CD4-positive, alpha-beta memory T cell (primary cell): ENCODE data around the gene RTKN2. TPM values are rescaled to one million over a fixed set of nuclear protein-coding genes. Genes with fewer than 3 reads are reported as not detected.

ENCODE experiments used
- CTCF ChIA-PET: fragments of 350-600 bp; sonication (Branson Sonifier 250); formaldehyde crosslinking; loops from one replicate; lab custom pipeline; 2021; ENCODE audit warnings: inconsistent platforms; ENCODE audit not compliant: partially characterized antibody; lab: Charles Lee
- POLR2A ChIA-PET: fragments of 350-600 bp; sonication (Branson Sonifier 250); formaldehyde crosslinking; loops from one replicate; lab custom pipeline; 2021; ENCODE audit not compliant: partially characterized antibody; lab: Charles Lee
- DNase-seq, 5 donors: peaks; one replicate each; pipeline versions ENCODE4 v3.0.0 to v3.0.0-alpha.2; 2020 to 2022; ENCODE audit warnings: mixed read lengths in 1 of 5
- H3K27ac ChIP-seq: one replicate; pipeline ENCODE4 v1.7.0; 2013; ENCODE audit warnings: low read depth, low read length
- H3K27me3 ChIP-seq: 2 replicates; pipeline ENCODE4 v1.7.0; 2013; ENCODE audit warnings: mild to moderate bottlenecking, low read length, moderate library complexity; ENCODE audit not compliant: insufficient read depth
- H3K36me3 ChIP-seq: 2 replicates; pipeline ENCODE4 v1.7.0; 2013; ENCODE audit warnings: mild to moderate bottlenecking, low read length, moderate library complexity; ENCODE audit not compliant: insufficient read depth
- H3K4me1 ChIP-seq: 2 replicates; pipeline ENCODE4 v1.7.0; 2013; ENCODE audit warnings: mild to moderate bottlenecking, low read length, moderate library complexity; ENCODE audit not compliant: insufficient read depth
- H3K4me3 ChIP-seq, 2 donors: one replicate each; pipeline ENCODE4 v1.7.0; 2013; ENCODE audit warnings: low read length in 2 of 2, mild to moderate bottlenecking in 1 of 2
- H3K9me3 ChIP-seq, 2 donors: one replicate each; pipeline ENCODE4 v1.7.0; 2013; ENCODE audit warnings: low read length in 2 of 2, control low read depth in 1 of 2; ENCODE audit not compliant: control insufficient read depth in 1 of 2
- H3K27ac Mint-ChIP-seq, 7 donors: one replicate each; pipeline ENCODE4 v1.8.0; 2020 to 2021; ENCODE audit warnings: mixed read lengths in 7 of 7, mild to moderate bottlenecking in 6 of 7, inconsistent platforms in 3 of 7, moderate library complexity in 3 of 7
- H3K27me3 Mint-ChIP-seq, 2 donors: one replicate each; pipeline ENCODE4 v1.8.0; 2020 to 2021; ENCODE audit warnings: mixed read lengths in 2 of 2
- H3K36me3 Mint-ChIP-seq, 2 donors: one replicate each; pipeline ENCODE4 v1.8.0; 2020 to 2021; ENCODE audit warnings: mixed read lengths in 2 of 2, inconsistent platforms in 1 of 2, mild to moderate bottlenecking in 1 of 2
- H3K4me1 Mint-ChIP-seq, 4 donors: one replicate each; pipeline ENCODE4 v1.8.0; 2020 to 2021; ENCODE audit warnings: mixed read lengths in 4 of 4, mild to moderate bottlenecking in 1 of 4
- H3K4me3 Mint-ChIP-seq, 8 donors: one replicate each; pipeline ENCODE4 v1.8.0; 2020 to 2021; ENCODE audit warnings: mixed read lengths in 8 of 8, mild to moderate bottlenecking in 7 of 8, moderate library complexity in 6 of 8, inconsistent platforms in 3 of 8
- H3K9me3 Mint-ChIP-seq, 8 donors: one replicate each; pipeline ENCODE4 v1.8.0; 2020 to 2021; ENCODE audit warnings: mixed read lengths in 8 of 8, mild to moderate bottlenecking in 5 of 8, inconsistent platforms in 3 of 8, moderate library complexity in 1 of 8
- intact Hi-C: fragments of 100-400 bp; cut with micrococcal nuclease; formaldehyde crosslinking; loops from one replicate; pipeline ENCODE4 v1.15.1; 2023
- polyA plus RNA-seq, 2 donors: library from polyadenylated mRNA; unstranded; fragments of 300-500 nt; fragmentation: Illumina TruSeq; gene quantifications; one replicate each; pipeline ENCODE4 v1.2.3, GENCODE V29; 2021
- total RNA-seq, 2 experiments: library from RNA; stranded (reverse); gene quantifications; one replicate each; pipeline ENCODE4 v1.2.3, GENCODE V29; 2021

RTKN2 gene
- total and polyA plus RNA-seq, 4 experiments from 2014 or later, result 3.2 to 12.2 (median 8.2) TPM

DNA sequence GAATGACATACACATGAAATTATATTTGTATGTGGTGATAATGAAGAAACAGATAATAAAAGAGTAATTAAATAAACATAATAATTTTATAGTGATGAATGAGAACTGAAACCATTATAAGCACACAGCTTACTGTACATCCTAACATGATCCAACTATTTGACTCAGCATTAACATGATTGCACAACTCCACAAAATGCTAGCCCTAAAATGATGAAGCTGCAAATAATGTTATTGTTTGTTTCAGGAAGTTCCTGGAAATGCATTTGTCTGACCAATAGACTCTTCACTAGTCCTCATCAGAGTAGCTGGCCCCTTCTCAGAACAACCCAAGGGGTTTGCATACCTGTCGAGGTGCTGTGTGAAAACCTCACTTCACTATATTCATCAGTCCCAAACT, 115.5 kb downstream of the RTKN2 start:
- Histone ChIP-seq H3K27ac (no peak overlapping the region), H3K36me3 (no peaks in the 10 kb centered on the region), H3K9me3 (no peaks in the 10 kb centered on the region), H3K4me1 (no peaks in the 10 kb centered on the region), H3K27me3 (no peaks in the 10 kb centered on the region), H3K4me3 (no peak overlapping the region)
- no peaks in the 10 kb centered on the region for H3K27me3 Mint-ChIP-seq
- intact Hi-C loops, result no loop called here
- ChIA-PET POLR2A (no interaction called here), CTCF (no interaction called here)
- no peak overlapping the region for H3K4me3 Mint-ChIP-seq
- H3K9me3 Mint-ChIP-seq, result peaks cover 0 to 11% (median 0%) of the 10 kb centered on the region in 8 donors
- peak overlapping the region in 1 of 7 donors; percentile 37 for H3K27ac Mint-ChIP-seq
- peaks cover 0 to under 1% (median 0%) of the 10 kb centered on the region in 4 donors for H3K4me1 Mint-ChIP-seq
- no peak for DNase-seq
- H3K36me3 Mint-ChIP-seq, result peaks cover 0 to 3% of the 10 kb centered on the region in 2 donors

DNA sequence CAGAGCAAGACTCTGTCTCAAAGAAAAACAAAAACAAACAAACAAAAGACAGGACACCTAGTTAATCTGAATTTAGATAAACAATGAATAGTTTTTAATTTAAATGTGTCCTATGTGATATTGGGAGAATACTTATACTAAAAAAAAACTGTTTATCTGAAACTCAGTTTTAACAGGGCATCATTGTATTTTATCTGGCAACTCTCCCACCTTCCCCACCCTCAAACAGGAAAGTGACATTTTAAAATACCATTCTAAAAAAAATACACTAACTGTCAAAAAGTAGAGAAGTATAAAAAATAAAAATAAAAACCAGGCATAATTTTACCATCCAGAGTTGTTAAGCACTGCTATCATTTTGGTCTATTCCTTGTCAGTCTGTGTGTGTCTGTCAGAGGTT, 119.0 kb downstream of the RTKN2 start:
- CTCF ChIA-PET, result no interaction called here
- no peaks in the 10 kb centered on the region for H3K27me3 Mint-ChIP-seq
- H3K9me3 Mint-ChIP-seq, result peaks cover 0 to 11% (median under 1%) of the 10 kb centered on the region in 8 donors
- H3K36me3 Mint-ChIP-seq, result peaks cover 0 to 3% of the 10 kb centered on the region in 2 donors
- H3K9me3 ChIP-seq, result no peaks in the 10 kb centered on the region
- intact Hi-C loops, result loop anchor here (5.0 kb wide), 1 partner anchor 397 kb away; no protein-coding TSS in a partner anchor
- H3K27ac Mint-ChIP-seq, result no peak overlapping the region
- H3K4me3 Mint-ChIP-seq, result no peak overlapping the region
- H3K4me1 ChIP-seq, result no peaks in the 10 kb centered on the region
- H3K4me3 ChIP-seq, result no peak overlapping the region
- no peak for DNase-seq
- H3K4me1 Mint-ChIP-seq, result peaks cover 3 to 7% (median 6%) of the 10 kb centered on the region in 4 donors
- no peaks in the 10 kb centered on the region for H3K36me3 ChIP-seq
- POLR2A ChIA-PET, result no interaction called here
- H3K27ac ChIP-seq, result no peak overlapping the region
- no peaks in the 10 kb centered on the region for H3K27me3 ChIP-seq

DNA sequence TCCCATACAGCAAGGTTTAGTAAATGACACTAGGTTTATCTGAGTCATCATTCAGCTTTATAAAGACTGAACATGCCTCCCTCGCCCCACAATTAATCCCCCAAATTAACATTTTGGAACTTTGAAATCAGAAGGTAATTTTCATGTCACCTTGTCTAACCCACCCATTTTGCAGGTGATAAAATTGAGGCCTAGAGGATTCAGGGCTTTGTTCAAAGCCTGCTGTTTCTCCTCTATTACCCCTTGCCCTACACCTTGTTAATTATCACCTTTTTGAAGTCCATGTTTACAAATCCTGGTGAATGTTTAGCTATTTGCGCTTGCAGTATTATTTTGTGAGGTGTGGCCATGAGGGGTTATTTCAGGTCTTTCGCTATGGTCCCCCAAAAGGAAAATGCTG, 120.5 kb downstream of the RTKN2 start:
- intact Hi-C loops, result loop anchor here (5.0 kb wide), 1 partner anchor 396 kb away; no protein-coding TSS in a partner anchor
- CTCF ChIA-PET, result interaction anchor here (0.6 to 2.7 kb wide), 11 partner anchors 10 to 291 kb away, joined by 3 to 14 read pairs (median 3); no protein-coding TSS in a partner anchor

DNA sequence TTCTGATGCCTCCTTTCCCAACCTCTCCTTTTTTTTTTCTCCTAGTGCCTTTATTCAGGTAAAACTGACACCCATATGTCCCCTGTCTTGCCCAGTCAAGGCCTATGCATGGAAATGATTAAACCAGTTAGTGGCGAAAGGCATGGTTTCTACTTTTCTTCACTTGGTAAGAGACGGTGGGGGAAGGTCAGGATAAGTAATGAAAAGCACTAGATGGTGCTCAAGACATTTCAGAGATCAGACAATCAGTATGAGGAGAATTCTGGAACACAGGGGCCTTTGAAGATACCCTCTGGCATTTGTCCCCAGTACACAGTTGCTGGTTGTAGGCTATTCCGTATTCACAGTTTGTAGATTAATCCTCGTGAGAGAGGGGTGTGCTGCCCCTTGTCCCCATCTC, 121.2 kb downstream of the RTKN2 start:
- no peaks in the 10 kb centered on the region for H3K4me1 ChIP-seq
- Mint-ChIP-seq H3K36me3 (peaks cover 0 to 3% of the 10 kb centered on the region in 2 donors), H3K4me3 (no peak overlapping the region), H3K27me3 (no peaks in the 10 kb centered on the region), H3K27ac (peak overlapping the region in 3 of 7 donors; percentile 16 to 67 (median 35)), H3K4me1 (peaks cover 3 to 10% (median 6%) of the 10 kb centered on the region in 4 donors), H3K9me3 (peaks cover 0 to 14% (median 3%) of the 10 kb centered on the region in 8 donors)
- DNase-seq, result peak in 1 of 5 donors; percentile 5
- ChIA-PET POLR2A (interaction anchor here (1.2 to 1.6 kb wide), 2 partner anchors 96 to 109 kb away, joined by 3 to 5 read pairs; no protein-coding TSS in a partner anchor), CTCF (interaction anchor here (0.6 to 2.7 kb wide), 11 partner anchors 11 to 292 kb away, joined by 3 to 14 read pairs (median 3); no protein-coding TSS in a partner anchor)
- intact Hi-C loops, result loop anchor here (1.0 to 5.0 kb wide), 2 partner anchors 98 to 395 kb away; no protein-coding TSS in a partner anchor
- no peaks in the 10 kb centered on the region for H3K9me3 ChIP-seq
- no peak overlapping the region for H3K4me3 ChIP-seq
- H3K27ac ChIP-seq, result no peak overlapping the region
- H3K27me3 ChIP-seq, result no peaks in the 10 kb centered on the region
- no peaks in the 10 kb centered on the region for H3K36me3 ChIP-seq

More for the DNA sequence above, 120.5 kb downstream of the RTKN2 start:
- POLR2A ChIA-PET, result interaction anchor here (0.8 to 1.6 kb wide), 2 partner anchors 10 to 95 kb away, joined by 3 to 5 read pairs; no protein-coding TSS in a partner anchor
- Histone ChIP-seq H3K4me1 (no peaks in the 10 kb centered on the region), H3K9me3 (no peaks in the 10 kb centered on the region), H3K27me3 (no peaks in the 10 kb centered on the region), H3K4me3 (no peak overlapping the region), H3K27ac (no peak overlapping the region), H3K36me3 (no peaks in the 10 kb centered on the region)
- peak overlapping the region in 2 of 7 donors; percentile 48 to 67 for H3K27ac Mint-ChIP-seq
- H3K9me3 Mint-ChIP-seq, result peaks cover 0 to 15% (median 3%) of the 10 kb centered on the region in 8 donors
- peaks cover 0 to 3% of the 10 kb centered on the region in 2 donors for H3K36me3 Mint-ChIP-seq
- DNase-seq, result no peak
- no peak overlapping the region for H3K4me3 Mint-ChIP-seq
- H3K27me3 Mint-ChIP-seq, result no peaks in the 10 kb centered on the region
- peaks cover 3 to 10% (median 6%) of the 10 kb centered on the region in 4 donors for H3K4me1 Mint-ChIP-seq

DNA sequence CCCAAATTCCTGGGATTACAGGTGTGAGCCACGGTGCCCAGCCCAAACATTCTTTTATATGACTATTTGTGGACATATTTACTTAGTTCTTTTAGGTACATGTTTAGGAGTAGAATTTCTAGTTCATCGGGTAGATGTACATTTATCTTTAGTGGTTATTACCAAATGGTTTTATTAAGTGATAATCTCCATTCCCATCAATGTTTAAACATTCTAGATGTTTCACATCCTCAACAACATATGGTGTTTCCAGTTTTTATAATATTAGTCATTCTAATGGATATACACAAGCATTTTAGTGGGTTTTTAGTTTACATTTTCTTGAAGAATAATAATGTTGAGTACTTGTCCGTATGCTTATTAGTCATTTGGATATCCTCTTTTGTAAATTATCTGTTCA, 131.7 kb downstream of the RTKN2 start:
- Mint-ChIP-seq H3K36me3 (peaks cover 0 to 3% of the 10 kb centered on the region in 2 donors), H3K4me1 (peaks cover 0 to 3% (median under 1%) of the 10 kb centered on the region in 4 donors), H3K27me3 (no peaks in the 10 kb centered on the region), H3K27ac (no peak overlapping the region), H3K9me3 (peaks cover 0 to 10% (median 5%) of the 10 kb centered on the region in 8 donors), H3K4me3 (no peak overlapping the region)
- Histone ChIP-seq H3K9me3 (no peaks in the 10 kb centered on the region), H3K27me3 (no peaks in the 10 kb centered on the region), H3K4me1 (no peaks in the 10 kb centered on the region), H3K27ac (no peak overlapping the region), H3K4me3 (no peak overlapping the region), H3K36me3 (no peaks in the 10 kb centered on the region)
- intact Hi-C loops, result no loop called here
- POLR2A ChIA-PET, result no interaction called here
- CTCF ChIA-PET, result no interaction called here
- no peak for DNase-seq

DNA sequence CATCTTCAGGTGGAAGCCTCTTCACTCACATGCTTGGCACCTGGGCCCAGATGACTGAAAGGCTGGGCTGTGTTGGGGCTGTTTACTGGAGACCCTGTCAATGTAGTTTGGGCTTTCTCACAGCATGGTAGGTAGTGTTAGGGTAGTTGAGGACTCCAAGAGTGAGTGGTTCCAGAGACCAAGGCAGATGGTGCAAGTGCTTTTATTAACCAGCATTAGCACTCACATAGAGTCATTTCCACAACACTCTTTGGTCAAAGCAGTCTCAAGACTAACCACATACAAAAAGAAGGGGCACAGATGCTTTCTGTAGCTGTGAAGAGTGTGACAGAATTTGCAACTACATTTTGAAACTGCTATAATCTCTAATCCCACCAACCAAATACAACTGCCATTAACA, 135.0 kb downstream of the RTKN2 start:
- Histone ChIP-seq H3K4me3 (no peak overlapping the region), H3K9me3 (peaks cover 0 to 4% of the 10 kb centered on the region in 2 donors), H3K4me1 (no peaks in the 10 kb centered on the region), H3K36me3 (no peaks in the 10 kb centered on the region), H3K27ac (no peak overlapping the region), H3K27me3 (no peaks in the 10 kb centered on the region)
- no peaks in the 10 kb centered on the region for H3K27me3 Mint-ChIP-seq
- intact Hi-C loops, result no loop called here
- peaks cover 4 to 16% (median 10%) of the 10 kb centered on the region in 8 donors for H3K9me3 Mint-ChIP-seq
- H3K36me3 Mint-ChIP-seq, result peaks cover 6 to 9% of the 10 kb centered on the region in 2 donors
- CTCF ChIA-PET, result no interaction called here
- peaks cover 0 to 5% (median 2%) of the 10 kb centered on the region in 4 donors for H3K4me1 Mint-ChIP-seq
- H3K27ac Mint-ChIP-seq, result peak overlapping the region in 1 of 7 donors; percentile 18
- POLR2A ChIA-PET, result no interaction called here
- H3K4me3 Mint-ChIP-seq, result no peak overlapping the region
- no peak for DNase-seq
